Panc1 (cell line): ENCODE results near the gene GNG7. TPM values are rescaled to one million over a fixed set of nuclear protein-coding genes. Genes with fewer than 3 reads are reported as not detected.
"Not testable (repeated sequence)": the region's sequence is repeated elsewhere in the genome, so short reads cannot be mapped to it uniquely, and the experiment has no call there.

Experiments used
- ATAC-seq: fragments of 200-7000 bp; cut with Tn5 transposase; 2 replicates; pipeline ENCODE4 v1.9.1; 2020; ENCODE audit warnings: mild to moderate bottlenecking, moderate library complexity
- BruUV-seq: library from RNA; stranded (reverse); fragments of 400-500 nt; replicated peaks from 2 replicates; lab custom pipeline; 2021; lab: Mats Ljungman, UMichigan
- CTCF ChIA-PET: fragments of 300-600 bp; sonication (Branson Sonifier 250); formaldehyde crosslinking; loops from one replicate; lab custom pipeline; 2022; ENCODE audit warnings: antibody characterized with exemption; lab: Charles Lee
- POLR2A ChIA-PET: fragments of 300-600 bp; sonication (Branson Sonifier 250); formaldehyde crosslinking; loops from one replicate; lab custom pipeline; 2022; ENCODE audit warnings: antibody characterized with exemption; lab: Charles Lee
- DNase-seq: peaks from one replicate; pipeline ENCODE4 v3.0.0-alpha.2; 2010; ENCODE audit warnings: low read depth, low spot score
- H3K27ac ChIP-seq: 2 replicates; pipeline ENCODE4 v1.5.1; 2011; ENCODE audit warnings: mild to moderate bottlenecking, low read length, inconsistent platforms
- H3K27me3 ChIP-seq: fragments of 200-500 bp; sonication (Bioruptor generic); 2 replicates; pipeline ENCODE4 v1.6.0; 2014; ENCODE audit warnings: low read length, inconsistent platforms; ENCODE audit not compliant: control insufficient read depth, insufficient read depth
- H3K36me3 ChIP-seq: fragments of 200-500 bp; sonication (Bioruptor generic); 2 replicates; pipeline ENCODE4 v1.5.1; 2014; ENCODE audit warnings: inconsistent platforms, mild to moderate bottlenecking, low read length, moderate library complexity; ENCODE audit not compliant: control insufficient read depth, insufficient read depth
- H3K4me1 ChIP-seq: 2 replicates; pipeline ENCODE4 v1.5.1; 2011; ENCODE audit warnings: inconsistent platforms, mild to moderate bottlenecking, low read length, moderate library complexity; ENCODE audit not compliant: control insufficient read depth, insufficient read depth
- H3K4me3 ChIP-seq, 2 experiments: 2 replicates each; pipeline ENCODE4 v1.5.1; 2011 to 2012; ENCODE audit warnings: low read depth in 2 of 2, low read length in 2 of 2, mild to moderate bottlenecking in 2 of 2, inconsistent platforms in 1 of 2, moderate library complexity in 1 of 2
- H3K9me3 ChIP-seq: fragments of 200-500 bp; sonication (Bioruptor generic); 2 replicates; pipeline ENCODE4 v1.5.1; 2014; ENCODE audit warnings: low read depth, mild to moderate bottlenecking, inconsistent platforms, low read length, moderate library complexity; ENCODE audit not compliant: control insufficient read depth, insufficient read depth
- CTCF ChIP-seq: fragments of 450-650 bp; IDR thresholded peaks from 2 replicates; pipeline ENCODE4 v1.5.1; 2017; ENCODE audit warnings: mild to moderate bottlenecking
- POLR2AphosphoS5 ChIP-seq: IDR thresholded peaks from 2 replicates; pipeline ENCODE4 v1.6.1; 2012; ENCODE audit warnings: mild to moderate bottlenecking, low read depth, low read length, moderate library complexity
- REST ChIP-seq, 2 experiments: IDR thresholded peaks; 2 replicates each; pipeline ENCODE4 v1.6.1; 2011 to 2012; ENCODE audit warnings: low read depth in 2 of 2, control low read depth in 1 of 2, low read length in 1 of 2, mild to moderate bottlenecking in 1 of 2, moderate library complexity in 1 of 2; ENCODE audit not compliant: insufficient read depth in 1 of 2
- SIN3A ChIP-seq: IDR thresholded peaks from 2 replicates; pipeline ENCODE4 v1.6.1; 2012; ENCODE audit warnings: low read depth, mild to moderate bottlenecking, low read length, moderate library complexity, borderline replicate concordance; ENCODE audit not compliant: insufficient read depth
- TCF7L2 ChIP-seq: IDR thresholded peaks from 2 replicates; pipeline ENCODE4 v1.6.1; 2011; ENCODE audit warnings: mild to moderate bottlenecking, low read depth, low read length, inconsistent platforms
- in situ Hi-C: cut with HindIII; loops from 2 replicates; pipeline ENCODE4 v1.10.0; 2016; ENCODE audit warnings: low sequenced_read_pairs, low pct_unique_long_range_greater_than_20kb
- intact Hi-C: fragments of 100-400 bp; cut with micrococcal nuclease; formaldehyde crosslinking; loops from one replicate; pipeline ENCODE4 v1.10.0; 2022; ENCODE audit not compliant: unreplicated experiment
- total RNA-seq: library from RNA; stranded (reverse); gene quantifications from one replicate; pipeline ENCODE4 v1.2.1, GENCODE V29; 2021; ENCODE audit not compliant: unreplicated experiment

Gene GNG7
- total RNA-seq, 1 experiment from 2014 or later, result 0.74 TPM

GRCh38 chr19:2605889-2606288 lies 96.6 kb downstream of the GNG7 start:
- ATAC-seq, H3K9me3 ChIP-seq, H3K36me3 ChIP-seq, POLR2A ChIA-PET, H3K27me3 ChIP-seq, CTCF ChIA-PET, in situ Hi-C loops, BruUV-seq, H3K4me1 ChIP-seq, H3K4me3 ChIP-seq, H3K27ac ChIP-seq, intact Hi-C loops, DNase-seq: not testable (repeated sequence)

GRCh38 chr19:2604747-2605329 lies 97.7 kb downstream of the GNG7 start:
- Histone ChIP-seq H3K4me3 (no peak overlapping the region), H3K9me3 (no peaks in the 10 kb centered on the region), H3K36me3 (no peaks in the 10 kb centered on the region), H3K27ac (no peak overlapping the region; the same call in 1 of the 2 replicates), H3K4me1 (peaks cover 3% of the 10 kb centered on the region), H3K27me3 (no peaks in the 10 kb centered on the region)
- ATAC-seq (no peak), DNase-seq (no peak)
- no TSS peak for BruUV-seq
- ChIA-PET POLR2A (no interaction called here), CTCF (no interaction called here)
- TF ChIP-seq TCF7L2 (no peak), REST (IDR thresholded peaks at IDR 0.05; ENCODE audit: insufficient read depth in 1 of 2, low read depth in 2 of 2, low read length in 1 of 2) (no peak), POLR2AphosphoS5 (no peak), SIN3A (no peak), CTCF (no peak)
- intact Hi-C loops, result no loop called here
- in situ Hi-C loops, result no loop called here

- in situ Hi-C loops, result no loop called here
- Histone ChIP-seq H3K27ac (peak overlapping the region; percentile 67), H3K4me3 (no peak overlapping the region), H3K27me3 (no peaks in the 10 kb centered on the region), H3K9me3 (no peaks in the 10 kb centered on the region), H3K4me1 (peaks cover 3% of the 10 kb centered on the region), H3K36me3 (no peaks in the 10 kb centered on the region)
- no TSS peak for BruUV-seq
- CTCF ChIA-PET, result no interaction called here
- DNase-seq, result no peak
- ATAC-seq, result no peak
- POLR2A ChIA-PET, result no interaction called here
- intact Hi-C loops, result no loop called here
- TF ChIP-seq REST (IDR thresholded peaks at IDR 0.05; ENCODE audit: insufficient read depth in 1 of 2, low read depth in 2 of 2, low read length in 1 of 2) (no peak), SIN3A (no peak), TCF7L2 (no peak), POLR2AphosphoS5 (no peak), CTCF (no peak)
These were observed 99.2 kb downstream of the GNG7 start for GRCh38 chr19:2603334-2603733.
